NCI-H524 (cell line): Measurements from ENCODE around the gene VANGL1.

ENCODE experiments used
- DNase-seq, 2 experiments: peaks; one replicate each; lab custom pipeline; 2025; lab: John Stamatoyannopoulos, UW

The VANGL1 gene

GRCh38 chr1:115643666-115644065 lies 1.9 kb downstream of the VANGL1 start:
- no peak for DNase-seq

- DNase-seq = no peak
Observed at GRCh38 chr1:115644109-115644508, 2.3 kb downstream of the VANGL1 start.

DNA sequence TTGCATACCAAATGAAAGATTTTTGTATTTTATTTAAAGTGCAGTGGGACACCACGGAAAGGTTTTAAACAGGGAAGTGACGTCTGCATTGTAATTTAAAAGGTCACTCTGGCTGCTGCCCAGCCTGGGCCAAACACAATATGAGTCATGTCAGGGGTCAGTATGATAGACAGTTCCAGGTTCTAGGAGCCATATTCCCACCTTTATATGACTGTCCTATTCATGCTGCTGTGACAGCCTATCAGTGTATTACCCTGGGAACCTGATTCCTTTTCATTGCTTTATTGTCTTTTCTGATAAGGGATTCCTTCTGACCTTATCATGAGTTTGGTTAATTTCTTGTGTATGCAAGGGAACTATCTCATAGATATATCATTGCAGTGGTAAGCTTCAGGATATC lies 5.3 kb downstream of the VANGL1 start:
- no peak for DNase-seq

DNA sequence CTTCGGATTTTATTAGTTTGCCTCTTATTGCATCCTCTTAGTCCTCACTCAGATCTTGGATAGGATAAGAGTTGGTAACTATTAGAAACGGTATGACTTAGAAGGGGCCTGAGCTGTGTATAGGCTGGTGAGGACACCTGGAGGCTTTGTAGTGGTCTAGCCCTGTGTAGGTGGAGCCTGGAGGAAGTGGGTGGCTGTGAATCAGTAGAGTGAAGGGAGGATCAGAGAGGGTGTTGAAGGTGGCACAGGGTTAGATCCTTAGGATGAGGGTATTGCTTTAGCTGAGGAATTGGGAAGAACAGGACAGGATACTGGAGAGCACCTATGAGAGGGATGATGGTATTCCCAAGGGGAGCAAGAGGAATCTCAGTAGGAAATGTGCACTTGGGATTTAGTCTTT lies 5.7 kb downstream of the VANGL1 start:
- DNase-seq = no peak

DNA sequence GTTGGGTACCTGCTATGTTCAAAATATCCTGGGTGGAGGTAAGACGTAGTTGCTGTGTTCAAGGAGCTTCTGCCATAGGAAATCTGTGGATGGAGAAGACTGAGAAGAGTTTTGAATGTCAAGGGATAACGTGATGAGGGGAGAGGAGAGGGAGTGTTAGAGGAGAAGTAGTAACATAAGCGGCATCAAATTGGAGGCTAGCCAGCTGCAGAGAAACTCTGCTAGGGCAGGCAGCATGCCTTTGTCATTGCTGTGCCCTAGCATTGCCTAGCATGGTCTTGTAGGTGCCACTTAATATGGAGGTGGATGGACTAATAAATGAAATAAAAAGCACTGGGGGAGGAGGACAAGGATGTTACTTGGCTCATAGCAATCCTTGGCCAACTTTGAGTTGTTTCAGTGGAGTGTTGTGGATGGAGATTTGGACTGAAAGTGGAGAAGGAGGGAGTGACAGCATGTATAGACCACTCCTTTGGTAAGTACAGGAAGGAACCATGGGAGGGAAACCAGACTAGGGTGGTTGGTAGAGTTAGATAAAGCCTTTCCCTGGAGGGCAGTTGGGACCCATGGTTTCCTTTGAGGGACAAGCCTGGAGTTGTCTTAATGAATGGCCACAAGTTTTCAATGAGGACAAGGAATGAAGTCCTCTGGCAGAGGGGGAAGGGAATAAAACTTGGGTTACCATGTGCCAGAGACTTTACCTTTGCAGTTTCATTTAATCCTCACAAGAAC lies 6.3 kb downstream of the VANGL1 start:
- DNase-seq = no peak

DNA sequence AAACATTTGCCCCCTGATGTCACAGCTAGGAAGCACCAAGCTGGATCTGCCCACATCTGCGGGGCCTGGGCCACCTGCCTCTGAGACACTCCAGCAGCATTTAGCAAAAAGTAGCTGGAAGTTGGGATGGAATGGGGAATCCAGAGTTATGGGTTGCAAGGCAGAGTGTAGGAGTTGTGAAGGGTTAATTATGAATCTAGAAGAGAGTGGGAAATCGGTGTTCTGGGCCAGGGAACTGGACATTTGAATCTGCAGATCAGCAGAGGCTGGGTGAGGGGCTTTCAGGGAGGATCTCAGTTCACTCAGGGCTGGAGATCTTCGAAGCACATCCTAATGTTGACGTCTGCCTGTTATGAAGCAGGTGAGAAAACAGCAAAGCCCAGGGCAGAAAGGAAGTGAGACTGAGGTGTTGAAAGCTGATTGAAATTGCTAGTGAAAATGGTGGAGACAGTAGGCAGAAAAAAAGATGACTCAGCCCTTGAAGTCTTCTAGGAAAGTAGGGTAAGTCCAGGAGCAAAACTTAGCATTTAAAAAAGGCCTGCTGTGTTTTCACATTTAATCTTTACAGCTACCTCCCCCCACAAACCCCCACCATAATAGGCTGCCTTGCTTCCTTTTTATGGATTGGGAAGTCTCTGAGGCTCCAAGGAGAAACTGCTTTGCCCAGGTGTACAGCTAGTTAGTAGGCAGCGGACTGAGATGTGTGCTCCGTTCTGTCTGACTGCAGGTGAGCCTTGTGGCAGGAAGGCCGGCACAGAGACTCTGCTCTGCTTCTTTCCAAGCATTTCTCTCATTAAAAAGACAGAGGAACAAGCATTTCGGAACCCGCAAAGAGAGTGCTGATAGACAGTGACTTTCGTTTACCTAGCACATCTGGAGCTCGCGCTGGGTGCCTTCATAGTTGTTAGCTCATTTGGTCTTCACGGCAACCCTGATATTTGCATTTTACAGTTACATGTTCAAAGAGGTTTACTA lies 7.2 kb downstream of the VANGL1 start:
- no peak for DNase-seq

- DNase-seq = no peak
Observed at GRCh38 chr1:115649964-115650363, 8.2 kb downstream of the VANGL1 start.

DNA sequence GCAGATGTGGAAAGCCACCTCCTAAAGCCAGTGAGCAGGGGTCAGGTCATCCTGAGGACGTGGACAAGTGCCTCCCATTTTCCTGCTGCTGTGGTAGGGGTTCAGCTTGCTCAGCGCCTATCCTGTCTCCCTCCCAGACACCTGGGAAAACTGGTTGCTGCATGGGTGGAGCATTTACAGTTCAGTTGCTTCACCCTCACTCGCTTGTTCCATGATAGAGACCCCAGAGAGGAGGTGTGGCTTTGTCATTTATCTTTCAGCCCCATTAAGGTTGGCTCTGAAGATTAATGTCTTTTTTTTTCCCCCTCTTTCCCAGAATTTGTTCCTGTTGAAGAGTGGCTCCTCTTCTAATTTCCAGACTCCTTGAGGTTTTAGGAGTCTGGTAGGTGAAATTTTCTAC lies 9.2 kb downstream of the VANGL1 start:
- no peak for DNase-seq

DNA sequence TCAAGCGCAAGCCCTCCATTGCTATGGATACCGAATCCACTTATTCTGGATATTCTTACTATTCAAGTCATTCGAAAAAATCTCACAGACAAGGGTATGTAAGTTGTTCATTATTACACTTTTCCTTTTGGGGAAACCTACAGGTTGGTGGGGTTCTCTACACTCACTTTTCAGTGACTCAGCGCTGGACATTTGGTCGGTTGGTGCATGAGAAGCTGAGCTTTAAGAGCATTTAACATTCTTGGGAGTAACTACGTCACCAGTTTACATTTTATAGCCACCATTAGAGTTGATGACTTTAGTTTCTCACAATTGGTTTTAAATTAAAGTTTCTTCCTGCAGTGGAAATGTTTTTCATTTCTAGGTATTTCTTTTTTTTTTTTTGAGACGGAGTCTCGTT lies 9.6 kb downstream of the VANGL1 start:
- DNase-seq = no peak

- no peak for DNase-seq
Observed at GRCh38 chr1:115652236-115652788, 10.5 kb downstream of the VANGL1 start.

- DNase-seq = no peak
Observed at GRCh38 chr1:115654125-115654524, 12.4 kb downstream of the VANGL1 start.

DNA sequence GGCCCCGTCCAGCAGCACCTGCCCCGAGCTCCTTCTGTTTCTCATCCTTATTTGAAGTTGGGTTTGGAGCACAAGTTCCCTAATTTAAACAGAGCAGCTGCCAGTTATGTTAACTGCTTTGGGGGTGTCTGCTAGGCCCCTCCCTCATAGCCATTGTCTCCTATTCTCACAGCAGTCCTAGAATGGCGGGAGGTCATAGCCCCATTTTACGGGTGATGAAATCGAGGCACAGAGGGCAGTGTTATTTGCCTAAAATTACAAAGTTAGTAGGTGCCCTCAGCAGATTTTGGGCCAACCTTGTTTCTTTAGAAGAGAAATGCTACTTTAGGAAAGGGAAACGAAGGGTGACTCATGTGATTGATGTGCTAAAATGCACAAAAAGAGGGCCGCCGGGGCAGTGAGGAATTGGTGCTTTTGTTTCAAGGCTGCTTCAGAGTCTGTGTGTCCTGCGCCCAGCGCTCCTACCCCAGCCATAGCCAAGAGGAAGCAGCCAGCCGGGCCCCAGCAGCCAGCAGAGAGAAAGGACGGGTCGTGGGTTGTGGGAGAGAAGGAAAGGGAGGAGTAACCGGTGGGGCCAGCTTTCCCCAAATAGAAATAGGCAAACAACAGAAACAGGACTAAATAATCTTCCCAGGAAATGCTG lies 13.0 kb downstream of the VANGL1 start:
- DNase-seq = no peak

DNA sequence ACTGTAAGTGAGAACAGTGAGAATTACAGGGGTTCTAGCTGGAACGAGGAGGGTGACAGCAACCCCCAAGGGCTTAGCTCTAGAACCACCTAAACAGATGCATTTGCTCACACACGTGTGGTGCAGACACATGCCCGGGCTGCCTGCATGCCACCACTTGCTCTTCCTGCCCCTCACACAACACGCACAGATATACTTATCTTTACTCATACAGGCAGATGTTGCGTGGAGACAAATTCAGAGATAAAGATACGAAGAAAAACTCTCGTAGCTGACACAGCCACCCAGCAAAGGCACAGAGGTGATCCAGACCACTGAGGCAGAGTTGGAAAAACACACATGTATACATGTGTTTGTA lies 13.5 kb downstream of the VANGL1 start:
- no peak for DNase-seq

DNA sequence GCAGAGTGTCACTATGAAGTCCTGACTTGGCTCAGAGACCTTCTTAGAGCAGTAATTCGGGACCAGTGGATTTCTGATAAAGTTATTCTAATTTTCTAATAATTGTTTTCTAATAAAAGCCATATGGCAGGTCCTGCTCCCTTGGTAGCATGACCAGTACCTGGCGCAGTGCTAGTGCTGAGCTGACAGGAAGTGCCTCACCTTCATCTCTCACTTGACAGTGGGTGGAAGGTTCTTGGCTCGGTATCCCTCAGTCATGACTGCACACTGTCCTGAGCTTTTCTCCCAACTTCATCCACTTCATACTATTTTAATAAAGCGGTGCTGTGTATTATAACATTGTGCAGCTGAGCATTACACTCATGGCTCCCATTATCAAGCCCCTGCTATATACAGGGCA lies 14.1 kb downstream of the VANGL1 start:
- DNase-seq = no peak

DNA sequence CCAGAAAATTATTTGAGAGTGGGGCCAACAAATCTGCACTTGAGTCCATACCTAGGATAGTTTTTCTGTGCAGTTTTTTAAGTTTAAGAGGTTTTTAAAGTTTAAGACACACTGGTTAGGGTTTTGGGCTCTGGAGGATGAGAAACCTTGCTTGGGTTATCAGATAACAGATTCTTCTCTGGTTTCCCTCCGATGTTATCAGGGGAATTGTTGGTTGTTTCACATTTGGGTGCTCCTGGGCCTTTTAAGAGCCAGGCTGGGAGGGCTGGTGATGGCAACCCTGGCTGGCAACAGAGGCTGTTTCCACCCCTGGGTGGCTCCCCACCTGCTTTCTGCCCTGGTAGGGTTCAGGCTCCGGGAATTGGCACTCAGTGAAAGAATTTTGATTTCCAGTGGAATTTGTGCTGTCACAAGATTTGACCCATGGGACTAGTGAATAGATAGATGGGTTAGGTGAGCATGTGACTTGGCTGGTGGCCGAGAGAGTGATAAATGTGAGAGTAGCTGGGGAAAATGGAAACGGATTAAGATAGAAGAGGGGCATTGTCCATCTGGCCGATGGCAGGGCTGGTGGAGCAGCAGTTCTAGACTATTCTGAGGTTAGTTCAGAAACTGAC lies 14.8 kb downstream of the VANGL1 start:
- DNase-seq = peak in 1 of 2 experiments; percentile 28

GRCh38 chr1:115658646-115659045 lies 16.9 kb downstream of the VANGL1 start:
- no peak for DNase-seq

GRCh38 chr1:115660151-115660550 lies 18.4 kb downstream of the VANGL1 start:
- DNase-seq = no peak

- DNase-seq = no peak
Observed at GRCh38 chr1:115661157-115661556, 19.4 kb downstream of the VANGL1 start.

- DNase-seq = peak in 1 of 2 experiments; percentile 38
Observed at GRCh38 chr1:115665319-115666096, 23.7 kb downstream of the VANGL1 start.

GRCh38 chr1:115666206-115666605 lies 24.4 kb downstream of the VANGL1 start:
- DNase-seq = no peak

DNA sequence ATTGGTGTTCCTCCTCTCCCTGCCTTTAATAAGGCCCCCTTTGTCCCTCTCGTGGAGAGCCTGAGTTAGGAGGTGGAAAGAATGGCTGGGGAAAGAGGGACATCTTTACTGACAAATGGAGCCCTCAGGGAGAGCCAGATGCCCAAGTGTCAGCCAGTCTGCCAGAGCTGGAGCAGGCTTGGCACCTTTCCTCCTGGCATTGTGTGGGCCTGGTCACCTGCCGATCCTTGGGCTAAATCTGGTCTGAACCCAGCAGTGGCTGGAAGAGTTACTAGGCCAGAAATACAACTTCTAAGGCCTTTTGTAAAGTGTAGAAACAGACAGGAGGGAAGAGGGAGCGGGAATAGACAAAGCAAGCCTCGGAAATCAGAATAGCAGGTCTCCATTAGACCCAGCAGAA lies 24.9 kb downstream of the VANGL1 start:
- no peak for DNase-seq
